Measurements from ENCODE around the gene GPC3. TPM values are rescaled to one million over a fixed set of nuclear protein-coding genes. Genes with fewer than 3 reads are reported as not detected.

Gene GPC3
- total and polyA plus RNA-seq, 2 donors (not counting 3 experiments of a cell fraction or from before 2014, with no cell fraction given): not detected

DNA sequence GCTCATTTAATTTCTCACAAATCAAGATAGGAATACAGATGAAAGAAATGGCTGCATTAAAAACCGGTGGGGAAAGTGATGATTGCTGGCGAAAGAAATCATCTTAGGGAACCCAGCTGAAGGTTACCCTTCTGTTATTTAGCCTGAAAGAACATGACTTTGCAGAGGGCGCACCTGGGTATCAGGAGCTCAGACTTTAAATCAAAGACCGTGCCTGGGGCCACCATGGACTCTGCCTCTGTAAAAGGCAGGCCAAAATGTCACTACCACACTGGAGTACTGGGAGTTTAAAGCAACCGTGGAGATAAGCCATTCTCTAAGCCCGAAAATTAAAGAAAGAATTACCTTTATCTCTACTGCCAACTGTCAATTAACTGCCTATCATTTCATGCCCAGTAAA, 24.3 kb downstream of the GPC3 start:
- Histone ChIP-seq H3K79me2 (ENCODE audit: control insufficient read depth, insufficient read depth, low read length) (no peaks in the 10 kb centered on the region), H3K9ac (replicated peaks; ENCODE audit: extremely low read depth, insufficient read depth, low read length) (no peak overlapping the region), H4K20me1 (replicated peaks; ENCODE audit: control insufficient read depth, extremely low read depth, insufficient read depth, low read length) (no peaks in the 10 kb centered on the region), H3K9me1 (replicated peaks; ENCODE audit: control insufficient read depth, extremely low read depth, insufficient read depth, low read length) (no peaks in the 10 kb centered on the region), H2AFZ (ENCODE audit: low read depth, low read length) (no peak overlapping the region), H3K4me3 (replicated peaks in 1 of 3; ENCODE audit: insufficient read depth in 1 of 3, low read depth in 1 of 3, low read length in 3 of 3) (no peak overlapping the region), H3K36me3 (ENCODE audit: control insufficient read depth in 2 of 2, extremely low read depth in 1 of 2, insufficient read depth in 2 of 2, low read length in 2 of 2) (no peaks in the 10 kb centered on the region), H3K4me2 (ENCODE audit: insufficient read depth, low read length) (no peak overlapping the region), H3K4me1 (ENCODE audit: control insufficient read depth, extremely low read depth, insufficient read depth, low read length) (no peaks in the 10 kb centered on the region), H3K9me3 (replicated peaks; ENCODE audit: control insufficient read depth, insufficient read depth, low read length) (no peaks in the 10 kb centered on the region), H3K27ac (ENCODE audit: insufficient read depth, low read depth, low read length) (no peak overlapping the region), H3K27me3 (ENCODE audit: control insufficient read depth in 2 of 2, insufficient read depth in 2 of 2, low read length in 2 of 2) (no peaks in the 10 kb centered on the region)
- DNase-seq (ENCODE audit: low read depth, low spot score) (no peak), FAIRE-seq (no peak)
- ChIA-PET POLR2A (no interaction called here), CTCF (no interaction called here)
- dilution Hi-C loops (cut with MboI; ENCODE audit: extremely low pct_ligation_motif_present, low sequenced_read_pairs): no loop called here
- TF ChIP-seq, protein P1, sequence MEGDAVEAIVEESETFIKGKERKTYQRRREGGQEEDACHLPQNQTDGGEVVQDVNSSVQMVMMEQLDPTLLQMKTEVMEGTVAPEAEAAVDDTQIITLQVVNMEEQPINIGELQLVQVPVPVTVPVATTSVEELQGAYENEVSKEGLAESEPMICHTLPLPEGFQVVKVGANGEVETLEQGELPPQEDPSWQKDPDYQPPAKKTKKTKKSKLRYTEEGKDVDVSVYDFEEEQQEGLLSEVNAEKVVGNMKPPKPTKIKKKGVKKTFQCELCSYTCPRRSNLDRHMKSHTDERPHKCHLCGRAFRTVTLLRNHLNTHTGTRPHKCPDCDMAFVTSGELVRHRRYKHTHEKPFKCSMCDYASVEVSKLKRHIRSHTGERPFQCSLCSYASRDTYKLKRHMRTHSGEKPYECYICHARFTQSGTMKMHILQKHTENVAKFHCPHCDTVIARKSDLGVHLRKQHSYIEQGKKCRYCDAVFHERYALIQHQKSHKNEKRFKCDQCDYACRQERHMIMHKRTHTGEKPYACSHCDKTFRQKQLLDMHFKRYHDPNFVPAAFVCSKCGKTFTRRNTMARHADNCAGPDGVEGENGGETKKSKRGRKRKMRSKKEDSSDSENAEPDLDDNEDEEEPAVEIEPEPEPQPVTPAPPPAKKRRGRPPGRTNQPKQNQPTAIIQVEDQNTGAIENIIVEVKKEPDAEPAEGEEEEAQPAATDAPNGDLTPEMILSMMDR (IDR thresholded peaks at IDR 0.05; ENCODE audit: extremely low read depth in 1 of 2, insufficient read depth in 1 of 2, low read depth in 1 of 2, low read length in 2 of 2): no peak
- TF ChIP-seq FOS (IDR thresholded peaks at IDR 0.05; ENCODE audit: borderline replicate concordance, insufficient read depth, low read length): no peak
- TF ChIP-seq, protein P2, sequence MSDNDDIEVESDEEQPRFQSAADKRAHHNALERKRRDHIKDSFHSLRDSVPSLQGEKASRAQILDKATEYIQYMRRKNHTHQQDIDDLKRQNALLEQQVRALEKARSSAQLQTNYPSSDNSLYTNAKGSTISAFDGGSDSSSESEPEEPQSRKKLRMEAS (IDR thresholded peaks at IDR 0.05; ENCODE audit: insufficient read depth, insufficient read length): no peak
- intact Hi-C loops (cut with micrococcal nuclease): no loop called here
- no TSS peak for BruUV-seq (replicated peaks)

DNA sequence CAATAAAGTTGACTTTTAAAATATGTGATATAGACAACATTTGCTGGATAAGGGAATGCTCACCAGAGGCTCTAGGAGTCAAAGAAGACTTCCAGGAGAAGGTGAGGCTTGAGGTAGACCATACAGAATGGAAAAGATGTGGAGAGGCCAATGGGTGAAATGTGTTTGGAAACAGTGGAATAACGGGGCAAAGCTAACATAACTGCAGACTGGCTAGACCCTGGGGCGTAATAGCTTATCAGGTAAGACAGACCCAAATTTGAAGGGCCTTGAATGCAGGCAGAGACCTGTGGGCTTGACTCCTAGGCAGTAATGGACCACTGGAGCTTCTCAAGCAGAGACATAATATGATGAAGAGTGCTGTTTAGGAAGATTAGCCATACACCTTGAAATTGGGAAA, 25.4 kb downstream of the GPC3 start:
- Histone ChIP-seq H3K9ac (replicated peaks; ENCODE audit: extremely low read depth, insufficient read depth, low read length) (no peak overlapping the region), H3K79me2 (ENCODE audit: control insufficient read depth, insufficient read depth, low read length) (no peaks in the 10 kb centered on the region), H3K4me1 (ENCODE audit: control insufficient read depth, extremely low read depth, insufficient read depth, low read length) (no peaks in the 10 kb centered on the region), H3K9me1 (replicated peaks; ENCODE audit: control insufficient read depth, extremely low read depth, insufficient read depth, low read length) (no peaks in the 10 kb centered on the region), H3K9me3 (replicated peaks; ENCODE audit: control insufficient read depth, insufficient read depth, low read length) (no peaks in the 10 kb centered on the region), H4K20me1 (replicated peaks; ENCODE audit: control insufficient read depth, extremely low read depth, insufficient read depth, low read length) (no peaks in the 10 kb centered on the region), H3K36me3 (ENCODE audit: control insufficient read depth in 2 of 2, extremely low read depth in 1 of 2, insufficient read depth in 2 of 2, low read length in 2 of 2) (no peaks in the 10 kb centered on the region), H2AFZ (ENCODE audit: low read depth, low read length) (no peak overlapping the region), H3K27me3 (ENCODE audit: control insufficient read depth in 2 of 2, insufficient read depth in 2 of 2, low read length in 2 of 2) (no peaks in the 10 kb centered on the region), H3K27ac (ENCODE audit: insufficient read depth, low read depth, low read length) (no peak overlapping the region), H3K4me2 (ENCODE audit: insufficient read depth, low read length) (no peak overlapping the region), H3K4me3 (replicated peaks in 1 of 3; ENCODE audit: insufficient read depth in 1 of 3, low read depth in 1 of 3, low read length in 3 of 3) (no peak overlapping the region)
- FAIRE-seq (no peak), DNase-seq (ENCODE audit: low read depth, low spot score) (no peak)
- ChIA-PET CTCF (interaction anchor here (1.3 to 2.1 kb wide), 2 partner anchors 67 to 184 kb away, joined by 3 to 5 read pairs; no protein-coding TSS in a partner anchor), POLR2A (no interaction called here)
- TF ChIP-seq FOS (IDR thresholded peaks at IDR 0.05; ENCODE audit: borderline replicate concordance, insufficient read depth, low read length) (no peak), GATA2 (IDR thresholded peaks at IDR 0.05; ENCODE audit: insufficient read depth, insufficient read length, low read depth, low read length) (no peak)
- dilution Hi-C loops (cut with MboI; ENCODE audit: extremely low pct_ligation_motif_present, low sequenced_read_pairs): no loop called here
- intact Hi-C loops (cut with micrococcal nuclease): no loop called here
- BruUV-seq (replicated peaks): no TSS peak
